22Rv1 (cell line): ENCODE data around the gene GDF15.
"Not testable (repeated sequence)": the region's sequence is repeated elsewhere in the genome, so short reads cannot be mapped to it uniquely, and the experiment has no call there.

Source experiments
- H3K27ac ChIP-seq: fragments of 450-650 bp; 2 replicates; pipeline ENCODE4 v1.5.1; 2017
- CTCF ChIP-seq: fragments of 450-650 bp; IDR thresholded peaks from 2 replicates; pipeline ENCODE4 v1.5.1; 2017; ENCODE audit warnings: mild to moderate bottlenecking
- ZFX ChIP-seq: fragments of 450-650 bp; IDR thresholded peaks from 2 replicates; pipeline ENCODE4 v1.6.1; 2017; ENCODE audit warnings: antibody characterized with exemption, borderline replicate concordance

GDF15 gene

GRCh38 chr19:18353378-18354005 is 32.5 kb upstream of the GDF15 start:
- TF ChIP-seq ZFX = no peak
- TF ChIP-seq CTCF = no peak
- no peak overlapping the region for H3K27ac ChIP-seq

GRCh38 chr19:18354743-18355142 is 31.2 kb upstream of the GDF15 start:
- not testable (repeated sequence) for H3K27ac ChIP-seq

GRCh38 chr19:18357041-18357440 is 28.9 kb upstream of the GDF15 start:
- H3K27ac ChIP-seq = no peak overlapping the region
- TF ChIP-seq ZFX (no peak), CTCF (no peak)

GRCh38 chr19:18361646-18362045 is 24.3 kb upstream of the GDF15 start:
- no peak for TF ChIP-seq ZFX
- no peak for TF ChIP-seq CTCF
- H3K27ac ChIP-seq = no peak overlapping the region

GRCh38 chr19:18362934-18363542 is 22.9 kb upstream of the GDF15 start:
- H3K27ac ChIP-seq = peak overlapping the region; percentile 80; the same call in 1 of the 2 replicates
- no peak for TF ChIP-seq CTCF
- no peak for TF ChIP-seq ZFX

- peak overlapping the region; percentile 80 for H3K27ac ChIP-seq
- TF ChIP-seq CTCF (no peak), ZFX (no peak)
Measured at GRCh38 chr19:18363787-18364186, 22.2 kb upstream of the GDF15 start.

GRCh38 chr19:18364277-18364825 is 21.6 kb upstream of the GDF15 start:
- peak overlapping the region; percentile 80 for H3K27ac ChIP-seq

GRCh38 chr19:18364826-18365528 is 21.0 kb upstream of the GDF15 start:
- no peak for TF ChIP-seq ZFX
- TF ChIP-seq CTCF = no peak
- H3K27ac ChIP-seq = peak overlapping the region; percentile 80
